Mammary microvascular endothelial cell (primary cell): ENCODE data around the gene TSPAN17. TPM values are rescaled to one million over a fixed set of nuclear protein-coding genes. Genes with fewer than 3 reads are reported as not detected.

ENCODE experiments used
- total RNA-seq: library from RNA; depleted of rRNA; stranded (reverse); fragments of >200 nt; gene quantifications from 2 replicates; pipeline ENCODE4 v1.2.3, GENCODE V29; 2015

The TSPAN17 gene
- 48.5 and 52.5 TPM in 2 replicates for total RNA-seq

GRCh38 chr5:176647030-176647842 lies at the start of gene TSPAN17:
TSPAN17 (plus strand) TSS chr5:176647484; CDS start chr5:176647616, 132 bp downstream.

GRCh38 chr5:176609724-176610434 lies 37.4 kb upstream of the TSPAN17 start, which contains the start of gene GPRIN1:
GPRIN1 (minus strand) TSS chr5:176610156; CDS start chr5:176599834, 10,322 bp downstream.

GRCh38 chr5:176629853-176630680 lies 17.2 kb upstream of the TSPAN17 start, which contains the start of the genes EIF4E1B and SNCB:
EIF4E1B (plus strand) TSS chr5:176630675; CDS start chr5:176642788, 12,113 bp downstream.
SNCB (minus strand) TSS chr5:176630534; CDS start chr5:176629654, 880 bp downstream.

Other genes starting within 250 kb of the TSPAN17 start
- 195 and 200 TPM in 2 replicates for gene CLTB, start 230.9 kb upstream of the TSPAN17 start, total RNA-seq
- gene FAF2, start 199.1 kb upstream of the TSPAN17 start, total RNA-seq: 29.3 and 31.3 TPM in 2 replicates
- 6.5 and 7.3 TPM in 2 replicates for gene RNF44, start 110.1 kb upstream of the TSPAN17 start, total RNA-seq
- not detected in 2 replicates for gene CDHR2, start 98.1 kb upstream of the TSPAN17 start, total RNA-seq
- gene GPRIN1, start 37.3 kb upstream of the TSPAN17 start, total RNA-seq: 8.8 and 10.0 TPM in 2 replicates
- gene SNCB, start 16.9 kb upstream of the TSPAN17 start, total RNA-seq: 0.44 TPM in 1 of 2 replicates, not detected in the other
- not detected in 2 replicates for gene EIF4E1B, start 16.8 kb upstream of the TSPAN17 start, total RNA-seq
- gene UNC5A, start 163.1 kb downstream of the TSPAN17 start, total RNA-seq: 0.87 and 1.1 TPM in 2 replicates